ENCODE data around the gene CBL. TPM values are rescaled to one million over a fixed set of nuclear protein-coding genes. Genes with fewer than 3 reads are reported as not detected.
"Not testable (repeated sequence)": the region's sequence is repeated elsewhere in the genome, so short reads cannot be mapped to it uniquely, and the experiment has no call there.

The CBL gene
- polyA plus RNA-seq, 2 of the 4 experiments (the other 2 are of a cell fraction) = 6.0 to 14.1 TPM

DNA sequence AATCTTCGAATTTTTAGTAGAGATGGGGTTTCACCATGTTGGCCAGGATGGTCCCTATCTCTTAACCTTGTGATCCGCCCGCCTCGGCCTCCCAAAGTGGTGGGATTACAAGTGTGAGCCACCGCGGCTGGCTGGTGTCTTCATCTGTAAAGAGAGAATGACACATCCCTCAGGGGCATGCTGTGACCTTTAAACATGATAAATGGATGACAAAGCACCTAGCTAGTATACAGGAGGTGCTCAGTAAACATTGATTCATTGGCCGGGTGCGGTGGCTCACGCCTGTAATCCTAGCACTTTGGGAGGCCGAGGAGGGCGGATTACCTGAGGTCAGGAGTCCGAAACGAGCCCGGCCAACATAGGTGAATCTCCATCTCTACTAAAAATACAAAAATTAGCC, 14.9 kb upstream of the CBL start:
- H3K9me3 ChIP-seq; H3K4me1 ChIP-seq; ATAC-seq; H3K27ac ChIP-seq; POLR2A ChIA-PET; H3K4me2 ChIP-seq; FAIRE-seq; DNase-seq (ENCODE audit: low read depth in 1 of 2, low spot score in 1 of 2); H3K4me3 ChIP-seq; TF ChIP-seq FOSL2 (IDR thresholded peaks at IDR 0.05): not testable (repeated sequence)
- 41% methylated on average over 14 of the region's 14 CpGs for WGBS (ENCODE audit: missing lambda C conversion rate)
- peak; percentile 9; the same call in 1 of the 2 replicates for TF ChIP-seq FOSL2 (CRISPR knock-in tag; IDR thresholded peaks at IDR 0.05)
- CTCF ChIA-PET = interaction anchor here (1.0 to 4.2 kb wide), 6 partner anchors 12 to 133 kb away, joined by 3 to 17 read pairs (median 5); partner anchors contain the start of genes CBL and NLRX1

DNA sequence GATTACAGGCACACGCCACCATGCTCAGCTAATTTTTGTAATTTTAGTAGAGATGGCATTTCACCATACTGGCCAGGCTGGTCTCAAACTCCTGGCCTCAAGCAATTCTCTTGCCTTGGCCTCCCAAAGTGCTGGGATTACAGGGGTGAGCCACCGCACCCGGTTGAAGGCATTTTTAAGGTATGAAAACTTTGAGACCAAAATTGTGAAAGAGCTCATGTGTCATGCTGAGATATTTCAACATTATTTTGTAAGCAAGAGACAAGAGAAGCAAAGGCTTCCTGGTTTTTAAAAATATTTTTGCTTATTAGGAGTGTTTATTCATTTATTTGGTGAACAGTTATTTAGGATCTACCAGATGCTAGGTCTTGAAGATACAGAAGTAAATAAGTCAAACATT, 14.0 kb upstream of the CBL start:
- FAIRE-seq = no peak
- DNase-seq (ENCODE audit: low read depth in 1 of 2, low spot score in 1 of 2) = no peak
- no peak overlapping the region for H3K4me3 ChIP-seq
- POLR2A ChIA-PET = no interaction called here
- TF ChIP-seq ZFP36 (IDR thresholded peaks at IDR 0.05; ENCODE audit: borderline replicate concordance, partially characterized antibody) (no peak), PBX3 (IDR thresholded peaks at IDR 0.05) (no peak), RAD21 (conservative IDR thresholded peaks at IDR 0.05 in 1 of 2, IDR thresholded peaks at IDR 0.05 in 1 of 2) (no peak), FOXS1 (CRISPR knock-in tag; IDR thresholded peaks at IDR 0.05) (no peak), KDM1A (IDR thresholded peaks at IDR 0.05; ENCODE audit: low read depth) (no peak), SMC3 (IDR thresholded peaks at IDR 0.05) (no peak), TP53 (CRISPR knock-in tag; IDR thresholded peaks at IDR 0.05) (no peak), ZC3H11A (IDR thresholded peaks at IDR 0.05) (no peak), GATA3 (IDR thresholded peaks at IDR 0.05; ENCODE audit: borderline replicate concordance) (no peak), ZNF302 (CRISPR knock-in tag; IDR thresholded peaks at IDR 0.05) (no peak), MAFK (IDR thresholded peaks at IDR 0.05; ENCODE audit: partially characterized antibody) (no peak), EHMT2 (IDR thresholded peaks at IDR 0.05; ENCODE audit: low read depth) (no peak)
- TF ChIP-seq, protein P1, sequence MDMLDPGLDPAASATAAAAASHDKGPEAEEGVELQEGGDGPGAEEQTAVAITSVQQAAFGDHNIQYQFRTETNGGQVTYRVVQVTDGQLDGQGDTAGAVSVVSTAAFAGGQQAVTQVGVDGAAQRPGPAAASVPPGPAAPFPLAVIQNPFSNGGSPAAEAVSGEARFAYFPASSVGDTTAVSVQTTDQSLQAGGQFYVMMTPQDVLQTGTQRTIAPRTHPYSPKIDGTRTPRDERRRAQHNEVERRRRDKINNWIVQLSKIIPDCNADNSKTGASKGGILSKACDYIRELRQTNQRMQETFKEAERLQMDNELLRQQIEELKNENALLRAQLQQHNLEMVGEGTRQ (IDR thresholded peaks at IDR 0.05) = no peak
- H3K27ac ChIP-seq = no peak overlapping the region
- H3K4me2 ChIP-seq = no peak overlapping the region
- WGBS (ENCODE audit: missing lambda C conversion rate) = 98% methylated on average over 3 of the region's 3 CpGs
- ATAC-seq = no peak
- no peaks in the 10 kb centered on the region; the same call in 2 of the 3 replicates for H3K4me1 ChIP-seq
- CTCF ChIA-PET = interaction anchor here (1.4 to 2.6 kb wide), 4 partner anchors 23 to 47 kb away, joined by 5 to 10 read pairs (median 6); partner anchors contain the start of gene NLRX1
- H3K9me3 ChIP-seq = no peaks in the 10 kb centered on the region

DNA sequence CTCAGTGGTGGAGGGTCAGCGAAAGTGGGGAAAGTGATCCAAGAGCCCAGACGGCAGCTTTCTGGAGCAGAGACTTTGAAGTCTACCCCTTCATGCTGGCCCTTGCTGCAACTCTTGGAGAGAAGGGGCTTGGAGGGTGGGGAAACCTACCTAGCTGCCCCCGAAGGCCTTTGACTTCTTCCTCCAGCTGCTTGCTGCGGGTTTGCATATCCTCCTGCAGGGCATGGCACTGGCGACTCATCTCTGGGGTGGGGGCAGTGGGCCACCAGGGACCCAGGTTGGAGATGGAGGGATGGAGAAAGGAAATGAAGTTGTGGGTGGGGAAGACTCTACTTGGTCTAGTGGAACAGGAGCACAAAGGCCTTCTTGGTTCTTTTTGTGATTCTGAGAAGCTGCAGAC, 13.1 kb upstream of the CBL start:
- WGBS (ENCODE audit: missing lambda C conversion rate) = 87% methylated on average over 5 of the region's 5 CpGs
- Histone ChIP-seq H3K4me2 (no peak overlapping the region), H3K4me1 (no peaks in the 10 kb centered on the region; the same call in 2 of the 3 replicates), H3K4me3 (no peak overlapping the region), H3K9me3 (no peaks in the 10 kb centered on the region), H3K27ac (no peak overlapping the region)
- CTCF ChIA-PET = interaction anchor here (2.1 to 2.6 kb wide), 3 partner anchors 24 to 48 kb away, joined by 5 to 10 read pairs (median 6); partner anchors contain the start of gene NLRX1
- DNase-seq (ENCODE audit: low read depth in 1 of 2, low spot score in 1 of 2) (no peak), FAIRE-seq (no peak), ATAC-seq (no peak)
- POLR2A ChIA-PET = no interaction called here
- TF ChIP-seq MAZ (IDR thresholded peaks at IDR 0.05; ENCODE audit: borderline replicate concordance, low read depth, low read length) (no peak), JUN (IDR thresholded peaks at IDR 0.05) (no peak), KDM5A (IDR thresholded peaks at IDR 0.05) (no peak), CHD4 (IDR thresholded peaks at IDR 0.05; ENCODE audit: borderline replicate concordance) (no peak), RAD21 (conservative IDR thresholded peaks at IDR 0.05 in 1 of 2, IDR thresholded peaks at IDR 0.05 in 1 of 2) (no peak), NPAS2 (CRISPR knock-in tag; IDR thresholded peaks at IDR 0.05; ENCODE audit: borderline replicate concordance) (no peak), RCOR1 (IDR thresholded peaks at IDR 0.05; ENCODE audit: low read depth, low read length) (no peak), CBX8 (IDR thresholded peaks at IDR 0.05) (no peak), ELK1 (IDR thresholded peaks at IDR 0.05; ENCODE audit: low read depth, low read length) (no peak), ZSCAN20 (CRISPR knock-in tag; IDR thresholded peaks at IDR 0.05) (no peak), FOXS1 (CRISPR knock-in tag; IDR thresholded peaks at IDR 0.05) (no peak), HOXA7 (CRISPR knock-in tag; IDR thresholded peaks at IDR 0.05) (no peak), BCL3 (IDR thresholded peaks at IDR 0.05) (no peak), FOSB (CRISPR knock-in tag; IDR thresholded peaks at IDR 0.05) (no peak), HOXB5 (CRISPR knock-in tag; IDR thresholded peaks at IDR 0.05) (no peak), NR3C1 (IDR thresholded peaks at IDR 0.05) (no peak)
- TF ChIP-seq, protein P1 (IDR thresholded peaks at IDR 0.05) = no peak

Data from A549 (cell line).